Lower leg skin (tissue), 3 donors: ENCODE data around the gene ANO2.

Experiments used
- POLR2A ChIP-seq, 2 donors: fragments of 450-650 bp; IDR thresholded peaks; one replicate each; pipeline ENCODE4 v1.6.1; 2016 to 2017; ENCODE audit warnings: antibody characterized with exemption in 2 of 2, mild to moderate bottlenecking in 1 of 2, moderate library complexity in 1 of 2
- TF ChIP-seq, protein P1 (sequence below), 3 donors: fragments of 450-650 bp; IDR thresholded peaks; one replicate each; pipeline ENCODE4 v1.5.1; 2016; ENCODE audit warnings: antibody characterized with exemption in 3 of 3, mild to moderate bottlenecking in 3 of 3, moderate library complexity in 2 of 3

DNA sequence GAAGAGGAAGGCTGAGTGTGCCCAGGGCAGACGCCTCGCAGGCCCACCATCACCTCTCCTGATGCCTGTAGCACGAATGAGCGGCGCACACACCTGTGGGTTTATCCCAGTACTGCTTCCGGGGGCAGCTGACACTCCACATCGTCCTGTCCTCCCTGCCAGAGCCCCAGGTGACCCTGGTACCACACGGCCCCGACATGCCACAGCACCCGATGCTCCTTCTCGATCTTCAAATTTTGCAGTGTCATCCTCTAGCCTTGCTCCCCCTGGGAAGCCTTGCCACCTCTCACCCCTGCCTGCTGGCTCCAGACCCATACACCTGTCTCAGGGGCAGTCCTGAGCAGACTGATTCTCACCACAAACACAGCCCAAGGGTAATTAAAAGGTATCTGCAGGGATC, 40.6 kb downstream of the ANO2 start:
- TF ChIP-seq, protein P1, sequence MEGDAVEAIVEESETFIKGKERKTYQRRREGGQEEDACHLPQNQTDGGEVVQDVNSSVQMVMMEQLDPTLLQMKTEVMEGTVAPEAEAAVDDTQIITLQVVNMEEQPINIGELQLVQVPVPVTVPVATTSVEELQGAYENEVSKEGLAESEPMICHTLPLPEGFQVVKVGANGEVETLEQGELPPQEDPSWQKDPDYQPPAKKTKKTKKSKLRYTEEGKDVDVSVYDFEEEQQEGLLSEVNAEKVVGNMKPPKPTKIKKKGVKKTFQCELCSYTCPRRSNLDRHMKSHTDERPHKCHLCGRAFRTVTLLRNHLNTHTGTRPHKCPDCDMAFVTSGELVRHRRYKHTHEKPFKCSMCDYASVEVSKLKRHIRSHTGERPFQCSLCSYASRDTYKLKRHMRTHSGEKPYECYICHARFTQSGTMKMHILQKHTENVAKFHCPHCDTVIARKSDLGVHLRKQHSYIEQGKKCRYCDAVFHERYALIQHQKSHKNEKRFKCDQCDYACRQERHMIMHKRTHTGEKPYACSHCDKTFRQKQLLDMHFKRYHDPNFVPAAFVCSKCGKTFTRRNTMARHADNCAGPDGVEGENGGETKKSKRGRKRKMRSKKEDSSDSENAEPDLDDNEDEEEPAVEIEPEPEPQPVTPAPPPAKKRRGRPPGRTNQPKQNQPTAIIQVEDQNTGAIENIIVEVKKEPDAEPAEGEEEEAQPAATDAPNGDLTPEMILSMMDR (IDR thresholded peaks at IDR 0.05): no peak
- no peak for TF ChIP-seq POLR2A (IDR thresholded peaks at IDR 0.05)
